Mesenchymal stem cell (in vitro differentiated cells and primary cell): ENCODE results near the gene NARF.

ENCODE experiments used
- DNase-seq: peaks from one replicate; pipeline ENCODE4 v3.0.0-alpha.2; 2013
- H2AFZ ChIP-seq: one replicate; pipeline ENCODE4 v1.6.1; 2013; ENCODE audit warnings: low read depth, mild to moderate bottlenecking, control low read depth, inconsistent platforms, low read length, moderate library complexity
- H2AK5ac ChIP-seq: 2 replicates; pipeline ENCODE4 v1.6.1; 2013; ENCODE audit warnings: low read length, moderate library complexity, mild to moderate bottlenecking, inconsistent platforms; ENCODE audit not compliant: severe bottlenecking
- H2BK120ac ChIP-seq: one replicate; pipeline ENCODE4 v1.6.1; 2013; ENCODE audit warnings: low read depth, mild to moderate bottlenecking, inconsistent platforms, low read length, moderate library complexity
- H2BK12ac ChIP-seq, 2 experiments: one replicate each; pipeline ENCODE4 v1.6.1; 2013; ENCODE audit warnings: inconsistent platforms in 2 of 2, low read length in 2 of 2, mild to moderate bottlenecking in 2 of 2, moderate library complexity in 2 of 2, control low read depth in 1 of 2
- H2BK15ac ChIP-seq: one replicate; pipeline ENCODE4 v1.6.1; 2013; ENCODE audit warnings: mild to moderate bottlenecking, low read depth, inconsistent platforms; ENCODE audit not compliant: poor library complexity, severe bottlenecking
- H2BK5ac ChIP-seq: 2 replicates; pipeline ENCODE4 v1.6.1; 2013; ENCODE audit warnings: low read depth, mild to moderate bottlenecking, low read length, control low read depth, inconsistent platforms; ENCODE audit not compliant: poor library complexity, severe bottlenecking
- H3K14ac ChIP-seq, 2 experiments: one replicate each; pipeline ENCODE4 v1.6.1; 2013; ENCODE audit warnings: inconsistent platforms in 2 of 2, low read length in 2 of 2, control low read depth in 1 of 2, mild to moderate bottlenecking in 1 of 2, moderate library complexity in 1 of 2
- H3K18ac ChIP-seq, 2 experiments: one replicate each; pipeline ENCODE4 v1.6.1; 2013; ENCODE audit warnings: inconsistent platforms in 2 of 2, low read length in 2 of 2, control low read depth in 1 of 2, low read depth in 1 of 2, mild to moderate bottlenecking in 1 of 2
- H3K23ac ChIP-seq, 2 experiments: one replicate each; pipeline ENCODE4 v1.6.1; 2013; ENCODE audit warnings: inconsistent platforms in 2 of 2, low read length in 2 of 2, mild to moderate bottlenecking in 2 of 2, moderate library complexity in 2 of 2, control low read depth in 1 of 2
- H3K27ac ChIP-seq: 2 replicates; pipeline ENCODE4 v1.5.1; 2013; ENCODE audit warnings: mild to moderate bottlenecking, moderate library complexity, low read length, control low read depth, inconsistent platforms; ENCODE audit not compliant: poor library complexity, severe bottlenecking
- H3K27me3 ChIP-seq, 2 experiments: 2 replicates each; pipeline versions ENCODE4 v1.6.1 to v1.7.0; 2013; ENCODE audit warnings: low read length in 2 of 2, mild to moderate bottlenecking in 2 of 2, moderate library complexity in 2 of 2, control low read depth in 1 of 2, inconsistent platforms in 1 of 2; ENCODE audit not compliant: control insufficient read depth in 1 of 2, insufficient read depth in 1 of 2
- H3K36me3 ChIP-seq, 2 experiments: 2 replicates each; pipeline versions ENCODE4 v1.6.1 to v1.7.0; 2013; ENCODE audit warnings: low read length in 2 of 2, control low read depth in 1 of 2, inconsistent platforms in 1 of 2, low read depth in 1 of 2, mild to moderate bottlenecking in 1 of 2; ENCODE audit not compliant: insufficient read depth in 2 of 2, control insufficient read depth in 1 of 2
- H3K4ac ChIP-seq, 2 experiments: one replicate each; pipeline ENCODE4 v1.6.1; 2013; ENCODE audit warnings: inconsistent platforms in 2 of 2, low read length in 2 of 2, mild to moderate bottlenecking in 2 of 2, moderate library complexity in 2 of 2, control low read depth in 1 of 2, low read depth in 1 of 2
- H3K4me1 ChIP-seq: 2 replicates; pipeline ENCODE4 v1.6.1; 2013; ENCODE audit warnings: low read depth, low read length, control low read depth; ENCODE audit not compliant: control insufficient read depth, insufficient read depth
- H3K4me2 ChIP-seq: 2 replicates; pipeline ENCODE4 v1.6.1; 2013; ENCODE audit warnings: low read length, mild to moderate bottlenecking, inconsistent platforms; ENCODE audit not compliant: poor library complexity, severe bottlenecking
- H3K4me3 ChIP-seq, 2 experiments: 2 replicates each; pipeline versions ENCODE4 v1.5.1 to v1.7.0; 2013; ENCODE audit warnings: low read length in 2 of 2, mild to moderate bottlenecking in 2 of 2, control low read depth in 1 of 2, low read depth in 1 of 2; ENCODE audit not compliant: insufficient read depth in 1 of 2
- H3K79me1 ChIP-seq: replicated peaks from 2 replicates; pipeline ENCODE4 v1.6.1; 2013; ENCODE audit warnings: mild to moderate bottlenecking, control low read depth, low read length, inconsistent platforms; ENCODE audit not compliant: poor library complexity, severe bottlenecking
- H3K9ac ChIP-seq: 2 replicates; pipeline ENCODE4 v1.7.0; 2013; ENCODE audit warnings: mild to moderate bottlenecking, low read length, moderate library complexity
- H3K9me3 ChIP-seq: 2 replicates; pipeline ENCODE4 v1.7.0; 2013; ENCODE audit warnings: mild to moderate bottlenecking, low read length; ENCODE audit not compliant: control insufficient read depth
- H4K8ac ChIP-seq: one replicate; pipeline ENCODE4 v1.6.1; 2013; ENCODE audit warnings: inconsistent platforms, mild to moderate bottlenecking, low read length, moderate library complexity
- H4K91ac ChIP-seq: one replicate; pipeline ENCODE4 v1.6.1; 2013; ENCODE audit warnings: mild to moderate bottlenecking, low read length, inconsistent platforms
- WGBS: methylation state at CpG from one replicate; pipeline ENCODE4 v1.1.7; 2013; ENCODE audit warnings: mixed read lengths; 5-methylcytosine and 5-hydroxymethylcytosine counted together

Gene NARF

GRCh38 chr17:82480318-82480717 lies 21.8 kb downstream of the NARF start:
- H4K91ac ChIP-seq, result no peak overlapping the region
- no peak overlapping the region for H3K14ac ChIP-seq
- H3K18ac ChIP-seq, result no peak overlapping the region
- H3K36me3 ChIP-seq, result peaks cover 66 to 69% of the 10 kb centered on the region in 2 experiments
- no peak overlapping the region for H2BK120ac ChIP-seq
- no peak overlapping the region for H2AK5ac ChIP-seq
- H3K4ac ChIP-seq, result no peak overlapping the region
- 96% methylated on average over 9 of the region's 9 CpGs for WGBS
- no peak overlapping the region for H3K4me3 ChIP-seq
- no peak overlapping the region for H3K23ac ChIP-seq
- H3K9me3 ChIP-seq, result no peaks in the 10 kb centered on the region
- peaks cover 5% of the 10 kb centered on the region for H3K79me1 ChIP-seq
- no peak overlapping the region for H2BK15ac ChIP-seq
- H2BK5ac ChIP-seq, result no peak overlapping the region
- DNase-seq, result no peak
- no peak overlapping the region for H3K9ac ChIP-seq
- no peaks in the 10 kb centered on the region for H3K27me3 ChIP-seq
- no peak overlapping the region for H3K4me2 ChIP-seq
- no peak overlapping the region for H3K27ac ChIP-seq
- no peak overlapping the region for H4K8ac ChIP-seq
- peaks cover 2% of the 10 kb centered on the region for H3K4me1 ChIP-seq
- no peak overlapping the region for H2BK12ac ChIP-seq
- no peak overlapping the region for H2AFZ ChIP-seq

GRCh38 chr17:82483204-82483660 lies 24.7 kb downstream of the NARF start:
- H3K9ac ChIP-seq, result no peak overlapping the region
- no peaks in the 10 kb centered on the region for H3K4me1 ChIP-seq
- H3K4me2 ChIP-seq, result no peak overlapping the region
- H3K18ac ChIP-seq, result no peak overlapping the region
- H2BK120ac ChIP-seq, result no peak overlapping the region
- peaks cover 79 to 86% of the 10 kb centered on the region in 2 experiments for H3K36me3 ChIP-seq
- WGBS, result 96% methylated on average over 5 of the region's 6 CpGs
- no peak overlapping the region for H3K27ac ChIP-seq
- H3K79me1 ChIP-seq, result peaks cover 3% of the 10 kb centered on the region
- no peak overlapping the region for H4K91ac ChIP-seq
- no peak overlapping the region for H2AFZ ChIP-seq
- no peak overlapping the region for H3K4ac ChIP-seq
- no peak overlapping the region for H4K8ac ChIP-seq
- no peak overlapping the region for H3K4me3 ChIP-seq
- DNase-seq, result no peak
- no peaks in the 10 kb centered on the region for H3K9me3 ChIP-seq
- H2BK5ac ChIP-seq, result no peak overlapping the region
- H2BK15ac ChIP-seq, result no peak overlapping the region
- no peaks in the 10 kb centered on the region for H3K27me3 ChIP-seq
- H2AK5ac ChIP-seq, result no peak overlapping the region
- H2BK12ac ChIP-seq, result no peak overlapping the region
- no peak overlapping the region for H3K14ac ChIP-seq
- no peak overlapping the region for H3K23ac ChIP-seq

GRCh38 chr17:82483836-82484235 lies 25.3 kb downstream of the NARF start:
- Histone ChIP-seq H2AFZ (no peak overlapping the region), H2BK120ac (no peak overlapping the region), H3K27ac (no peak overlapping the region), H3K79me1 (no peaks in the 10 kb centered on the region), H2BK12ac (no peak overlapping the region), H3K9me3 (no peaks in the 10 kb centered on the region), H3K36me3 (peaks cover 78 to 81% of the 10 kb centered on the region in 2 experiments), H3K4me1 (no peaks in the 10 kb centered on the region), H3K23ac (no peak overlapping the region), H3K27me3 (no peaks in the 10 kb centered on the region), H2BK5ac (no peak overlapping the region), H2BK15ac (no peak overlapping the region), H2AK5ac (no peak overlapping the region), H3K4me2 (no peak overlapping the region), H3K18ac (no peak overlapping the region), H4K91ac (no peak overlapping the region), H4K8ac (no peak overlapping the region), H3K14ac (no peak overlapping the region), H3K4me3 (no peak overlapping the region), H3K9ac (no peak overlapping the region), H3K4ac (no peak overlapping the region)
- 99% methylated on average over 9 of the region's 9 CpGs for WGBS
- DNase-seq, result no peak

GRCh38 chr17:82486231-82487094 lies 27.9 kb downstream of the NARF start:
- no peaks in the 10 kb centered on the region for H3K27me3 ChIP-seq
- H4K91ac ChIP-seq, result no peak overlapping the region
- H2BK15ac ChIP-seq, result no peak overlapping the region
- H3K18ac ChIP-seq, result no peak overlapping the region
- no peak overlapping the region for H4K8ac ChIP-seq
- no peak overlapping the region for H2BK5ac ChIP-seq
- H3K79me1 ChIP-seq, result no peaks in the 10 kb centered on the region
- no peak overlapping the region for H2AFZ ChIP-seq
- no peak overlapping the region for H2BK120ac ChIP-seq
- no peak overlapping the region for H3K27ac ChIP-seq
- H3K9ac ChIP-seq, result no peak overlapping the region
- H2BK12ac ChIP-seq, result no peak overlapping the region
- no peak overlapping the region for H3K23ac ChIP-seq
- peaks cover 61 to 69% of the 10 kb centered on the region in 2 experiments for H3K36me3 ChIP-seq
- 94% methylated on average over 13 of the region's 13 CpGs for WGBS
- no peak overlapping the region for H3K4ac ChIP-seq
- DNase-seq, result no peak
- H3K4me2 ChIP-seq, result no peak overlapping the region
- H2AK5ac ChIP-seq, result no peak overlapping the region
- H3K14ac ChIP-seq, result no peak overlapping the region
- no peak overlapping the region for H3K4me3 ChIP-seq
- no peaks in the 10 kb centered on the region for H3K9me3 ChIP-seq
- H3K4me1 ChIP-seq, result peaks cover 3% of the 10 kb centered on the region
